Measurements from ENCODE around the gene FCN3. TPM values are rescaled to one million over a fixed set of nuclear protein-coding genes. Genes with fewer than 3 reads are reported as not detected.

The FCN3 gene
- total RNA-seq, 2 experiments from 2014 or later, result not detected

DNA sequence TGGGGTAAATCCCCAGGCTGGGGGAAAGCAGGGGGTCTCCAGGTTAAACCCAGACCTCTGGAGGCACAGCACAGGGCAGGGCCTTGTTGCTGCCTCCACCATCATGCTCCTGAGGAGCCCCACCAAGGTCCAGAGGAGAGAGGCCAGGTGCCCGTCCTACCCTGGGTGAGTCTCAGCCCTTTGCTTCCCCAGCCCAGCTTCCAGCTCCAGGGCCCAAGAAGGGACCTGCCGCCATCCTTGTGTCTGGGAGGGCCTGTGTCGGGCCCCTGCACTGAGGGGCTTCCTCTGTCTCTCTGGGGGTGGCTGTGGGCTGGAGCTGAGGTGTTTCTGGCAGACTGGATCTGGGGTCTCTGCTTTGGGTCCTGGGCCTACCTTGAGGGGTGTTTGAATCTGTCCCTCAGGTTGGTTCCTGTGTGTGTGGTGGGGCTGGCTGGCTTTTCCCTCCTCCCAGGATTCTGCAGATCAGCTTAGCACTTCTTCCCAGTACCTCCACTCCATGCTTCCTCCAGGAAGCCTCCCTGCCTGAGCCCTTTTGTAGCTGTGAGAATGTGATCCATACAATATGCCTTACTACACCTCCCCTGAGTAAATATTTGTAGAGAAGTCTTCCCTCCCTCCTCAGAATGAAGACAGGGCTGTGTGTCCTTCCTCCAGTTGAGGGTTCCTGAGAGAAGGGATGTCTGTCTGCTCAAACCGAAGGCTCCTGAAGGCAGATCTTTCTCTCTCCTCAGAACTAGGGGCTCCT lies 24.0 kb upstream of the FCN3 start:
- H3K27ac ChIP-seq (ENCODE audit: low read depth, low read length, poor library complexity, severe bottlenecking), result no peak overlapping the region
- CTCF ChIA-PET (ENCODE audit: unreplicated experiment), result no interaction called here
- H3K9me3 ChIP-seq (ENCODE audit: low read length), result no peaks in the 10 kb centered on the region
- no peaks in the 10 kb centered on the region for H3K36me3 ChIP-seq (ENCODE audit: insufficient read depth, low read length)
- no peak overlapping the region for H3K4me3 ChIP-seq (ENCODE audit: low read depth, low read length, poor library complexity, severe bottlenecking)
- peaks cover 21% of the 10 kb centered on the region for H3K4me1 ChIP-seq (ENCODE audit: insufficient read depth, low read length, poor library complexity, severe bottlenecking)
- no peaks in the 10 kb centered on the region for H3K9me2 ChIP-seq (ENCODE audit: insufficient read depth, low read length)
- TF ChIP-seq EZH2phosphoT487 (IDR thresholded peaks at IDR 0.05; ENCODE audit: borderline replicate concordance, low read depth, low read length), result no peak
- TF ChIP-seq, protein P1, sequence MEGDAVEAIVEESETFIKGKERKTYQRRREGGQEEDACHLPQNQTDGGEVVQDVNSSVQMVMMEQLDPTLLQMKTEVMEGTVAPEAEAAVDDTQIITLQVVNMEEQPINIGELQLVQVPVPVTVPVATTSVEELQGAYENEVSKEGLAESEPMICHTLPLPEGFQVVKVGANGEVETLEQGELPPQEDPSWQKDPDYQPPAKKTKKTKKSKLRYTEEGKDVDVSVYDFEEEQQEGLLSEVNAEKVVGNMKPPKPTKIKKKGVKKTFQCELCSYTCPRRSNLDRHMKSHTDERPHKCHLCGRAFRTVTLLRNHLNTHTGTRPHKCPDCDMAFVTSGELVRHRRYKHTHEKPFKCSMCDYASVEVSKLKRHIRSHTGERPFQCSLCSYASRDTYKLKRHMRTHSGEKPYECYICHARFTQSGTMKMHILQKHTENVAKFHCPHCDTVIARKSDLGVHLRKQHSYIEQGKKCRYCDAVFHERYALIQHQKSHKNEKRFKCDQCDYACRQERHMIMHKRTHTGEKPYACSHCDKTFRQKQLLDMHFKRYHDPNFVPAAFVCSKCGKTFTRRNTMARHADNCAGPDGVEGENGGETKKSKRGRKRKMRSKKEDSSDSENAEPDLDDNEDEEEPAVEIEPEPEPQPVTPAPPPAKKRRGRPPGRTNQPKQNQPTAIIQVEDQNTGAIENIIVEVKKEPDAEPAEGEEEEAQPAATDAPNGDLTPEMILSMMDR (conservative IDR thresholded peaks at IDR 0.05; ENCODE audit: low read length), result no peak
- POLR2A ChIA-PET, result no interaction called here
- intact Hi-C loops (cut with micrococcal nuclease; ENCODE audit: unreplicated experiment), result no loop called here
- no TSS peak for BruUV-seq (replicated peaks)
- no peak overlapping the region for H2AFZ ChIP-seq (ENCODE audit: low read length)
- no peaks in the 10 kb centered on the region for H4K20me1 ChIP-seq (ENCODE audit: insufficient read depth, low read length)
- no peak for DNase-seq (ENCODE audit: low spot score)
- H3K79me2 ChIP-seq (ENCODE audit: insufficient read depth, low read depth, low read length), result no peaks in the 10 kb centered on the region
- no peak overlapping the region for H3K4me2 ChIP-seq (ENCODE audit: low read length)

DNA sequence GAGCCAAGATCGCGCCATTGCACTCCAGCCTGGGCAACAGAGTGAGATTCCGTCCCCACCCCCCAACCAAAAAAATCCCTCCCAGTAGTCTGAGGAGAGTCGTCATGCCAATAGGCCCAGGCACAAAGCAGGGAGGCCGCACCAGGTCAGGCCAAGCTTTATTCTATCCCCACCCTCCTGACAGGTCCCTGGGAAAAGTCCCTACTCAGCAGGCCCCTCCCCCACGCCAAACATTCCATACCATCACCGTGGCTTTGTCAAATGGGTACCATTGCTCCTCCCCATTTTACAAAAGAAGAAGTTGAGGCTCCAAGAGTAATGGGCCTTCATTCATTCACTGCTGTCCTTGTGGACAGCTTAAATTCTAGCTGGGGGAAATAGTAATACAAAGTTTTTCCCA lies 23.1 kb upstream of the FCN3 start:
- no peak for TF ChIP-seq EZH2phosphoT487 (IDR thresholded peaks at IDR 0.05; ENCODE audit: borderline replicate concordance, low read depth, low read length)
- TF ChIP-seq, protein P1 (conservative IDR thresholded peaks at IDR 0.05; ENCODE audit: low read length), result no peak
- peaks cover 13% of the 10 kb centered on the region for H3K4me1 ChIP-seq (ENCODE audit: insufficient read depth, low read length, poor library complexity, severe bottlenecking)
- H3K36me3 ChIP-seq (ENCODE audit: insufficient read depth, low read length), result no peaks in the 10 kb centered on the region
- POLR2A ChIA-PET, result no interaction called here
- no peak overlapping the region for H3K4me2 ChIP-seq (ENCODE audit: low read length)
- CTCF ChIA-PET (ENCODE audit: unreplicated experiment), result no interaction called here
- H3K9me3 ChIP-seq (ENCODE audit: low read length), result no peaks in the 10 kb centered on the region
- H4K20me1 ChIP-seq (ENCODE audit: insufficient read depth, low read length), result no peaks in the 10 kb centered on the region
- no peak overlapping the region for H3K27ac ChIP-seq (ENCODE audit: low read depth, low read length, poor library complexity, severe bottlenecking)
- no peaks in the 10 kb centered on the region for H3K9me2 ChIP-seq (ENCODE audit: insufficient read depth, low read length)
- BruUV-seq (replicated peaks), result no TSS peak
- H3K79me2 ChIP-seq (ENCODE audit: insufficient read depth, low read depth, low read length), result no peaks in the 10 kb centered on the region
- no peak for DNase-seq (ENCODE audit: low spot score)
- H2AFZ ChIP-seq (ENCODE audit: low read length), result no peak overlapping the region
- intact Hi-C loops (cut with micrococcal nuclease; ENCODE audit: unreplicated experiment), result no loop called here
- no peak overlapping the region for H3K4me3 ChIP-seq (ENCODE audit: low read depth, low read length, poor library complexity, severe bottlenecking)

DNA sequence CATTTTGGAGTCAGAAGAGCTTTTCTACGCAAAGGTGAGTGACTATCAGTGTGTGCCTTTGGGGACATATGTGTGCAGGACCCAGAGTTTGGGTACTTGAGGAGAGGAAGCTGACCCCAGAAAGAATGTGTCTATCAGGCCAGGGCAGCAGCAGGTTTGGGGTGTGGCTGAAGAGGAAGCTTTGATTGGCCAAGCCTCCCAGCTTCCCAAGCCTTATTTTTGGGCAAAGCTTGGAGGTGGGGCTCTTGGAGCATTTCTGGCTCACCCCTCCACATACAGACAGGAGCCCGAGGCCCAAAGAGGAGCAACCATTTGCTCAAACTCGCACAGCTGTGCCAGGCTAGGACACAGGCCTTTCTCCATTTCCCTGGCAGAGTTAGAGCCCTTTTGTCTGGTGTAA lies 22.5 kb upstream of the FCN3 start:
- no peak for DNase-seq (ENCODE audit: low spot score)
- no peak overlapping the region for H3K27ac ChIP-seq (ENCODE audit: low read depth, low read length, poor library complexity, severe bottlenecking)
- TF ChIP-seq EZH2phosphoT487 (IDR thresholded peaks at IDR 0.05; ENCODE audit: borderline replicate concordance, low read depth, low read length), result no peak
- TF ChIP-seq, protein P1 (conservative IDR thresholded peaks at IDR 0.05; ENCODE audit: low read length), result no peak
- H3K79me2 ChIP-seq (ENCODE audit: insufficient read depth, low read depth, low read length), result no peaks in the 10 kb centered on the region
- BruUV-seq (replicated peaks), result no TSS peak
- no peaks in the 10 kb centered on the region for H3K9me2 ChIP-seq (ENCODE audit: insufficient read depth, low read length)
- H3K4me1 ChIP-seq (ENCODE audit: insufficient read depth, low read length, poor library complexity, severe bottlenecking), result peaks cover 7% of the 10 kb centered on the region
- no peaks in the 10 kb centered on the region for H4K20me1 ChIP-seq (ENCODE audit: insufficient read depth, low read length)
- intact Hi-C loops (cut with micrococcal nuclease; ENCODE audit: unreplicated experiment), result no loop called here
- CTCF ChIA-PET (ENCODE audit: unreplicated experiment), result no interaction called here
- no peak overlapping the region for H2AFZ ChIP-seq (ENCODE audit: low read length)
- no peaks in the 10 kb centered on the region for H3K36me3 ChIP-seq (ENCODE audit: insufficient read depth, low read length)
- POLR2A ChIA-PET, result no interaction called here
- H3K9me3 ChIP-seq (ENCODE audit: low read length), result no peaks in the 10 kb centered on the region
- no peak overlapping the region for H3K4me2 ChIP-seq (ENCODE audit: low read length)
- no peak overlapping the region for H3K4me3 ChIP-seq (ENCODE audit: low read depth, low read length, poor library complexity, severe bottlenecking)
